Aorta (tissue), 5 donors: Measurements from ENCODE around the gene ALPL. TPM values are rescaled to one million over a fixed set of nuclear protein-coding genes. Genes with fewer than 3 reads are reported as not detected.
A peak's percentile ranks its signal among the peaks of the same experiment; 100 is the strongest.

Experiments
- ATAC-seq: fragments of 200-7000 bp; cut with Tn5 transposase; one replicate; pipeline ENCODE4 v1.9.1; 2022; ENCODE audit warnings: moderate library complexity; ENCODE audit not compliant: low FRiP score
- DNase-seq, 2 donors: peaks; one replicate each; pipeline ENCODE4 v3.0.0-alpha.2; 2020
- H3K27ac ChIP-seq, 2 donors: one replicate each; pipeline ENCODE4 v1.5.1; 2013; ENCODE audit warnings: low read length in 2 of 2, mild to moderate bottlenecking in 2 of 2, moderate library complexity in 2 of 2, control low read depth in 1 of 2, inconsistent platforms in 1 of 2, low read depth in 1 of 2
- H3K27me3 ChIP-seq, 2 donors: one replicate each; pipeline ENCODE4 v1.6.1; 2013; ENCODE audit warnings: control low read depth in 1 of 2, low read length in 1 of 2, mild to moderate bottlenecking in 1 of 2, moderate library complexity in 1 of 2; ENCODE audit not compliant: insufficient read depth in 2 of 2, control insufficient read depth in 1 of 2
- H3K36me3 ChIP-seq, 2 donors: one replicate each; pipeline ENCODE4 v1.6.1; 2013; ENCODE audit warnings: control low read depth in 1 of 2, low read length in 1 of 2, mild to moderate bottlenecking in 1 of 2; ENCODE audit not compliant: insufficient read depth in 2 of 2, control insufficient read depth in 1 of 2
- H3K4me1 ChIP-seq, 2 donors: one replicate each; pipeline ENCODE4 v1.6.1; 2013; ENCODE audit warnings: low read length in 2 of 2, control low read depth in 1 of 2, mild to moderate bottlenecking in 1 of 2, moderate library complexity in 1 of 2; ENCODE audit not compliant: insufficient read depth in 2 of 2, control insufficient read depth in 1 of 2
- H3K4me3 ChIP-seq, 2 donors: one replicate each; pipeline ENCODE4 v1.5.1; 2013; ENCODE audit warnings: low read length in 2 of 2, control low read depth in 1 of 2, mild to moderate bottlenecking in 1 of 2
- H3K9me3 ChIP-seq: one replicate; pipeline ENCODE4 v1.6.1; 2013; ENCODE audit warnings: mild to moderate bottlenecking, low read length; ENCODE audit not compliant: control insufficient read depth
- WGBS, 2 donors: extraction: QIAGEN DNeasy Blood & Tissue Kit; methylation state at CpG; one replicate each; pipeline ENCODE4 v1.1.7; 2013; 5-methylcytosine and 5-hydroxymethylcytosine counted together
- intact Hi-C, 2 donors: fragments of 100-400 bp; cut with DNase I; formaldehyde crosslinking; loops; one replicate each; pipeline versions ENCODE4 v1.14.2 to v1.15.0; 2022
- polyA plus RNA-seq, 2 donors: library from polyadenylated mRNA; stranded (reverse); fragments of 200-250 nt; gene quantifications; one replicate each; pipeline ENCODE4 v1.2.3, GENCODE V29; 2013
- total RNA-seq, 2 donors: library from RNA; stranded (reverse); fragmentation: NEBNext Ultra II Directional; extraction: Animal tissue kit (Norgen Biotek cat#: 25700); gene quantifications; one replicate each; pipeline ENCODE4 v1.2.1, GENCODE V29; 2021
- donor health status: healthy with polysubstance abuse.
- donor health status: Bipolar disorder and iron deficiency.
- donor health status: DM: no; HTN: no; CAD: no.
- donor health status: DM: no; HTN: no; CAD: no.
- donor health status: DM: yes; HTN: yes; CAD: no.

Gene ALPL
- total and polyA plus RNA-seq, 4 donors: 2.5 to 22.3 (median 5.5) TPM

- no peak for ATAC-seq
- intact Hi-C loops: no loop called here
- WGBS, 2 donors: 37 to 38% methylated on average over 24 of the region's 24 CpGs
- H3K4me3 ChIP-seq: no peak overlapping the region
- H3K36me3 ChIP-seq: no peaks in the 10 kb centered on the region
- H3K27me3 ChIP-seq: no peaks in the 10 kb centered on the region
- H3K27ac ChIP-seq: no peak overlapping the region
- peak; percentile 38 to 67 for DNase-seq
- no peaks in the 10 kb centered on the region for H3K9me3 ChIP-seq
- H3K4me1 ChIP-seq: no peaks in the 10 kb centered on the region
Measured at GRCh38 chr1:21567241-21568005, 58.2 kb downstream of the ALPL start.

GRCh38 chr1:21568006-21568746 is 59.0 kb downstream of the ALPL start:
- Histone ChIP-seq H3K36me3 (no peaks in the 10 kb centered on the region), H3K4me3 (no peak overlapping the region), H3K27me3 (no peaks in the 10 kb centered on the region), H3K27ac (no peak overlapping the region), H3K9me3 (no peaks in the 10 kb centered on the region), H3K4me1 (no peaks in the 10 kb centered on the region)
- 91 to 94% methylated on average over 15 of the region's 15 CpGs for WGBS, 2 donors
- intact Hi-C loops: no loop called here
- DNase-seq: peak; percentile 38 to 61
- no peak for ATAC-seq

- H3K4me3 ChIP-seq: no peak overlapping the region
- WGBS, 2 donors: 70 to 78% methylated on average over 9 to 10 of the region's 10 CpGs
- no peaks in the 10 kb centered on the region for H3K36me3 ChIP-seq
- DNase-seq (peak; percentile 44 to 52), ATAC-seq (no peak)
- intact Hi-C loops: no loop called here
- no peaks in the 10 kb centered on the region for H3K4me1 ChIP-seq
- no peaks in the 10 kb centered on the region for H3K9me3 ChIP-seq
- H3K27ac ChIP-seq: no peak overlapping the region
- no peaks in the 10 kb centered on the region for H3K27me3 ChIP-seq
Measured at GRCh38 chr1:21568809-21569385, 59.7 kb downstream of the ALPL start.

- Histone ChIP-seq H3K4me3 (no peak overlapping the region), H3K36me3 (no peaks in the 10 kb centered on the region), H3K9me3 (no peaks in the 10 kb centered on the region), H3K4me1 (no peaks in the 10 kb centered on the region), H3K27me3 (no peaks in the 10 kb centered on the region), H3K27ac (no peak overlapping the region)
- DNase-seq: peak; percentile 16 to 40
- no peak for ATAC-seq
- WGBS, 2 donors: 90 to 93% methylated on average over 10 of the region's 10 CpGs
- intact Hi-C loops: loop anchor here in 1 of 2 donors (5.0 kb wide), 1 partner anchor 58 kb away; no protein-coding TSS in a partner anchor
Measured at GRCh38 chr1:21569820-21570527, 60.8 kb downstream of the ALPL start.

GRCh38 chr1:21570528-21570875 is 61.3 kb downstream of the ALPL start:
- Histone ChIP-seq H3K27ac (no peak overlapping the region), H3K9me3 (no peaks in the 10 kb centered on the region), H3K27me3 (no peaks in the 10 kb centered on the region), H3K4me3 (no peak overlapping the region), H3K4me1 (no peaks in the 10 kb centered on the region), H3K36me3 (no peaks in the 10 kb centered on the region)
- DNase-seq (no peak), ATAC-seq (no peak)
- 95 to 96% methylated on average over 5 of the region's 5 CpGs for WGBS, 2 donors
- intact Hi-C loops: loop anchor here in 1 of 2 donors (5.0 kb wide), 1 partner anchor 58 kb away; no protein-coding TSS in a partner anchor

- intact Hi-C loops: loop anchor here in 1 of 2 donors (5.0 kb wide), 1 partner anchor 59 kb away; no protein-coding TSS in a partner anchor
- H3K4me1 ChIP-seq: no peaks in the 10 kb centered on the region
- WGBS, 2 donors: 78 to 94% methylated on average over 4 of the region's 4 CpGs
- no peak for ATAC-seq
- DNase-seq: no peak
- no peaks in the 10 kb centered on the region for H3K9me3 ChIP-seq
- no peaks in the 10 kb centered on the region for H3K27me3 ChIP-seq
- no peak overlapping the region for H3K27ac ChIP-seq
- no peaks in the 10 kb centered on the region for H3K36me3 ChIP-seq
- H3K4me3 ChIP-seq: no peak overlapping the region
Measured at GRCh38 chr1:21570885-21571284, 61.7 kb downstream of the ALPL start.

GRCh38 chr1:21572221-21572620 is 63.0 kb downstream of the ALPL start:
- H3K4me3 ChIP-seq: no peak overlapping the region
- ATAC-seq (no peak), DNase-seq (no peak)
- H3K4me1 ChIP-seq: no peaks in the 10 kb centered on the region
- H3K27ac ChIP-seq: no peak overlapping the region
- H3K9me3 ChIP-seq: no peaks in the 10 kb centered on the region
- 91 to 94% methylated on average over 6 of the region's 6 CpGs for WGBS, 2 donors
- intact Hi-C loops: loop anchor here in 1 of 2 donors (5.0 kb wide), 1 partner anchor 60 kb away; no protein-coding TSS in a partner anchor
- H3K27me3 ChIP-seq: no peaks in the 10 kb centered on the region
- H3K36me3 ChIP-seq: no peaks in the 10 kb centered on the region

GRCh38 chr1:21572735-21573277 is 63.6 kb downstream of the ALPL start:
- DNase-seq (no peak), ATAC-seq (no peak)
- 92 to 97% methylated on average over 13 of the region's 13 CpGs for WGBS, 2 donors
- H3K27ac ChIP-seq: no peak overlapping the region
- no peaks in the 10 kb centered on the region for H3K27me3 ChIP-seq
- H3K4me3 ChIP-seq: no peak overlapping the region
- H3K9me3 ChIP-seq: no peaks in the 10 kb centered on the region
- H3K4me1 ChIP-seq: no peaks in the 10 kb centered on the region
- intact Hi-C loops: loop anchor here in 1 of 2 donors (5.0 kb wide), 1 partner anchor 61 kb away; no protein-coding TSS in a partner anchor
- H3K36me3 ChIP-seq: no peaks in the 10 kb centered on the region
